GM12875 (cell line): Measurements from ENCODE around the gene FOXN3.
"Not testable (repeated sequence)": the region's sequence is repeated elsewhere in the genome, so short reads cannot be mapped to it uniquely, and the experiment has no call there.

Experiments
- H3K4me3 ChIP-seq: one replicate; pipeline ENCODE4 v1.5.1; 2011; ENCODE audit warnings: low read depth, low read length, control low read depth
- TF ChIP-seq, protein P1 (sequence below): IDR thresholded peaks from 2 replicates; pipeline ENCODE4 v1.5.1; 2011; ENCODE audit warnings: low read depth, mild to moderate bottlenecking, control low read depth, inconsistent platforms, low read length, moderate library complexity, borderline replicate concordance; ENCODE audit not compliant: insufficient read depth

The FOXN3 gene

GRCh38 chr14:89205137-89205740, 211.8 kb downstream of the FOXN3 start:
- TF ChIP-seq, protein P1, sequence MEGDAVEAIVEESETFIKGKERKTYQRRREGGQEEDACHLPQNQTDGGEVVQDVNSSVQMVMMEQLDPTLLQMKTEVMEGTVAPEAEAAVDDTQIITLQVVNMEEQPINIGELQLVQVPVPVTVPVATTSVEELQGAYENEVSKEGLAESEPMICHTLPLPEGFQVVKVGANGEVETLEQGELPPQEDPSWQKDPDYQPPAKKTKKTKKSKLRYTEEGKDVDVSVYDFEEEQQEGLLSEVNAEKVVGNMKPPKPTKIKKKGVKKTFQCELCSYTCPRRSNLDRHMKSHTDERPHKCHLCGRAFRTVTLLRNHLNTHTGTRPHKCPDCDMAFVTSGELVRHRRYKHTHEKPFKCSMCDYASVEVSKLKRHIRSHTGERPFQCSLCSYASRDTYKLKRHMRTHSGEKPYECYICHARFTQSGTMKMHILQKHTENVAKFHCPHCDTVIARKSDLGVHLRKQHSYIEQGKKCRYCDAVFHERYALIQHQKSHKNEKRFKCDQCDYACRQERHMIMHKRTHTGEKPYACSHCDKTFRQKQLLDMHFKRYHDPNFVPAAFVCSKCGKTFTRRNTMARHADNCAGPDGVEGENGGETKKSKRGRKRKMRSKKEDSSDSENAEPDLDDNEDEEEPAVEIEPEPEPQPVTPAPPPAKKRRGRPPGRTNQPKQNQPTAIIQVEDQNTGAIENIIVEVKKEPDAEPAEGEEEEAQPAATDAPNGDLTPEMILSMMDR: no peak
- H3K4me3 ChIP-seq: no peak overlapping the region

DNA sequence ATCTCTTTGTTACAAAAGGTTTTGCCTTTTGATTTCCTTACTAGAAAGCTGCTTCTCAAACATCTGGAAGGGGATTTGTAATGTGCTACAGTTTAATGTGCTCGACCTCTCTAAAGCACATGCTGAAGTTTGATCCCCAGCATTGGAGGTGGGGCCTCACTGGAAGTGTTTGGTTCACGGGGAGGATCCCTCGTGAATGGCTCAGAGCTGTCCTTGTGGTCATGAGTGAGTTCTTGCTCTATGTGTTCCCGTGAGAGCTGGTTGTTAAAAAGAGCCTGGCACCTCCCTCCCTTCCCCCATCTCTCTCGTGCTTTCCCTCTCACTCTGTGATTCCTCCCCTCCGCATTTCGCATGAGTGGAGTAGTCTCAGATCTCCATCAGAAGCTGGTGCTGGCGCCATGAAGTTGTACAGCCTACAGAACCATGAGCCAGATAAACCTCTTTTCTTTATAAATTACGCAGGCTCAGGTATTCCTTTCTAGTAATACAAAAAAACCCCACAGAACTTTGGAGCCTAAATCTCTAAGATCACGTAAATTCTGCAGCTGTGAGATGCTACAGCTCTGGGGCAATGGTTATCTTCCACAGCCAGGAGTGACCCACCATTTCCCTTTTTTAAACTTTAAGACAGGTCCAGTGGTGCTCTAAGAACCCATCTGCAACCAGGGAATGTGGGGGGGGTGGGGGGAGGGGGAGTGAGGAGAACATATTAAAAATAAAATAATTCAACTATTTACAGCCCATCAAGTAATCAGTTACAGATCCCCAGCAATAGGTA, 214.4 kb downstream of the FOXN3 start:
- TF ChIP-seq, protein P1: no peak
- H3K4me3 ChIP-seq: no peak overlapping the region

DNA sequence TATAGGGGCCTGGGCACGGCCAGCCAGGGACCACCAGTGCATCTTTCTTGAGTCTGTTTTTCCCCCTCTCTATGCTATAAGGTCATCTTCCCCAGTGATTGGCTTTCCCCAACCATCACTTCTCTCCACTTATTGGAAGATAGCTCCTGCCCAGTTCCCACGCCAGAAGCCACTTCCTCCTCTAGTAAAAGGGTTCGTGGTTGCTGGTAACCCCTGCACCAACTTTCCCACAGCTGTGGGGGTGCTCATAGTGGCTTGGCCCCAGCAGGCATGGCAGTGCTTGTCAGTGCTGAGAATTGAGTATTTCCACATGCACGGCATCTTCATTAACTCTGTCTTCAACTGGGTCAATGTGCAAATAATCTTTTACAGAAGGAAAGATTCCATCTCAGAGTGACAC, 215.4 kb downstream of the FOXN3 start:
- H3K4me3 ChIP-seq: no peak overlapping the region
- TF ChIP-seq, protein P1: no peak

- H3K4me3 ChIP-seq: not testable (repeated sequence)
Observed at GRCh38 chr14:89199357-89199756, 217.7 kb downstream of the FOXN3 start.

- TF ChIP-seq, protein P1: no peak
- H3K4me3 ChIP-seq: no peak overlapping the region
Observed at GRCh38 chr14:89198544-89199329, 218.3 kb downstream of the FOXN3 start.

DNA sequence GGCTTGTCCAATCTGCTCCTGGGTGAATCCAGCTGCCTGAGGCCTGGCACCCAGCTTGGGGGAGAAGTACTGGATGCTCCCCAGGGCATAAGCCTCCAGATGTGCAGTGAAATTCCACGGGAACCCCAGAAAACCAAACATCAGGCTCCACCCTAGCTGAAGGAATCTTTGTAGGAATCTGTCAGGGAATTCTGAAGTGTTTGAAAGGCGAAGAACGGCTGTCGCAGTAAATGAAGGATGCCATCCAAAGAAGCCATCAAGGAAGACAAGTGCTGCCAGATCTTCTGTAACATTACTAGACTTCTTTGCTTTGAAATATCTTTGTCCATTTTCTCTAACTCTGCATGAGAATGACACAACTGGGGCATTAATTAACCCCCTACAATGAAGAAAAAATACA, 219.4 kb downstream of the FOXN3 start:
- H3K4me3 ChIP-seq: no peak overlapping the region
- TF ChIP-seq, protein P1: no peak

DNA sequence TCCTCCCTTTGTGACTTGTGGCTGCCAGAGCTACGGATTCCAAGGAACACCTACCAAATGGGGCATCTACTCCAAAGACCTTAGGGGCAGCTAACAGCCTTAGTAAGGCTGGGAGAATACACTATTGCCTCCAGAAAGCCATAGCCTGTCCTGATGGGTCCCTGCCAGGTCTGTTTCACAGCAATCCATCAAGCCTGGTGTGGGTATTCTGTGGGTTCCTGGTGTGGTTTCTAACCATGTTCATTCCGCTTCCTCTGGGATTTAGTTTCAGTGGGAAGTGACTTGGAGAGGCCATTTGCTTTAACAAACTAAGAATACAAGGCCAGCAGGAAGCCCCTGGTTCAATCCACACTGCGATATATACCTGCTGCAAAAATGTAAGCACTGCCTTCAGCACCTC, 220.5 kb downstream of the FOXN3 start:
- H3K4me3 ChIP-seq: no peak overlapping the region
- TF ChIP-seq, protein P1: no peak
